IMR-90 (cell line): Measurements from ENCODE around the gene NPTN. TPM values are rescaled to one million over a fixed set of nuclear protein-coding genes. Genes with fewer than 3 reads are reported as not detected.

Experiments used
- ATAC-seq: fragments of 200-7000 bp; cut with Tn5 transposase; 2 replicates; pipeline ENCODE4 v1.9.1; 2020; ENCODE audit warnings: low read depth, mild to moderate bottlenecking, moderate library complexity
- BruUV-seq: library from RNA; stranded (reverse); fragments of 400-500 nt; replicated peaks from 2 replicates; lab custom pipeline; 2021; lab: Mats Ljungman, UMichigan
- CTCF ChIA-PET: fragments of 300-600 bp; formaldehyde crosslinking; extraction: SDS; loops from one replicate; lab custom pipeline; 2021; ENCODE audit warnings: antibody characterized with exemption; lab: Yijun Ruan, JAX
- POLR2A ChIA-PET: fragments of 300-600 bp; sonication (Branson Sonifier 250); formaldehyde crosslinking; loops from one replicate; lab custom pipeline; 2022; ENCODE audit warnings: antibody characterized with exemption; ENCODE audit not compliant: unreplicated experiment; lab: Charles Lee
- DNase-seq: peaks from one replicate; pipeline ENCODE4 v3.0.0; 2013
- H2AFZ ChIP-seq: replicated peaks from 2 replicates; pipeline ENCODE3; 2013; ENCODE audit warnings: low read length, mild to moderate bottlenecking; ENCODE audit not compliant: poor library complexity
- H2AK5ac ChIP-seq: 2 replicates; pipeline ENCODE4 v1.6.1; 2013; ENCODE audit warnings: low read depth, low read length, inconsistent platforms
- H2AK9ac ChIP-seq: replicated peaks from 2 replicates; pipeline ENCODE3; 2013; ENCODE audit warnings: mild to moderate bottlenecking, low read depth, low read length, moderate library complexity; ENCODE audit not compliant: poor library complexity
- H2BK120ac ChIP-seq: 2 replicates; pipeline ENCODE4 v1.6.1; 2013; ENCODE audit warnings: low read depth, low read length, inconsistent platforms
- H2BK15ac ChIP-seq: 3 replicates; pipeline ENCODE4 v1.6.1; 2013; ENCODE audit warnings: low read depth, low read length, inconsistent platforms
- H2BK20ac ChIP-seq: 2 replicates; pipeline ENCODE4 v1.6.1; 2013; ENCODE audit warnings: low read depth, mild to moderate bottlenecking, inconsistent platforms, low read length, moderate library complexity
- H2BK5ac ChIP-seq: 2 replicates; pipeline ENCODE4 v1.6.1; 2013; ENCODE audit warnings: mild to moderate bottlenecking, low read depth, low read length, inconsistent platforms; ENCODE audit not compliant: poor library complexity, severe bottlenecking
- H3K14ac ChIP-seq: replicated peaks from 2 replicates; pipeline ENCODE4 v1.6.1; 2013; ENCODE audit warnings: low read depth, low read length, inconsistent platforms
- H3K18ac ChIP-seq: 2 replicates; pipeline ENCODE4 v1.6.1; 2013; ENCODE audit warnings: low read depth, low read length, control low read depth
- H3K23ac ChIP-seq: 2 replicates; pipeline ENCODE4 v1.6.1; 2013; ENCODE audit warnings: low read depth, low read length, inconsistent platforms
- H3K27ac ChIP-seq: 2 replicates; pipeline ENCODE4 v1.5.1; 2013; ENCODE audit warnings: mild to moderate bottlenecking, control low read depth, low read length; ENCODE audit not compliant: insufficient read depth
- H3K27me3 ChIP-seq: 2 replicates; pipeline ENCODE4 v1.6.1; 2013; ENCODE audit warnings: low read length; ENCODE audit not compliant: control insufficient read depth, insufficient read depth
- H3K36me3 ChIP-seq: 2 replicates; pipeline ENCODE4 v1.6.1; 2013; ENCODE audit warnings: low read length, mixed read lengths; ENCODE audit not compliant: control insufficient read depth, insufficient read depth
- H3K4ac ChIP-seq: 2 replicates; pipeline ENCODE4 v1.6.1; 2013; ENCODE audit warnings: low read depth, low read length, inconsistent platforms
- H3K4me1 ChIP-seq: 2 replicates; pipeline ENCODE4 v1.6.1; 2013; ENCODE audit warnings: low read length, mixed read lengths; ENCODE audit not compliant: control insufficient read depth, insufficient read depth
- H3K4me2 ChIP-seq: 2 replicates; pipeline ENCODE4 v1.6.1; 2013; ENCODE audit warnings: low read depth, mild to moderate bottlenecking, control low read depth, low read length, moderate library complexity
- H3K4me3 ChIP-seq: 2 replicates; pipeline ENCODE4 v1.5.1; 2013; ENCODE audit warnings: low read depth, mild to moderate bottlenecking, control low read depth, low read length, moderate library complexity; ENCODE audit not compliant: insufficient read depth
- H3K56ac ChIP-seq: 2 replicates; pipeline ENCODE4 v1.6.1; 2013; ENCODE audit warnings: low read length, inconsistent platforms; ENCODE audit not compliant: insufficient read depth; ENCODE audit errors: extremely low read depth
- H3K79me1 ChIP-seq, 2 experiments: 2 replicates each; pipeline ENCODE4 v1.6.1; 2013; ENCODE audit warnings: low read length in 2 of 2, inconsistent platforms in 1 of 2, low read depth in 1 of 2
- H3K9ac ChIP-seq: 2 replicates; pipeline ENCODE4 v1.6.1; 2013; ENCODE audit warnings: low read depth, low read length, control low read depth
- H3K9me1 ChIP-seq: 2 replicates; pipeline ENCODE4 v1.6.1; 2013; ENCODE audit warnings: low read length, inconsistent platforms; ENCODE audit not compliant: insufficient read depth
- H3K9me3 ChIP-seq: 2 replicates; pipeline ENCODE4 v1.6.1; 2013; ENCODE audit warnings: low read length; ENCODE audit not compliant: control insufficient read depth, insufficient read depth
- H4K20me1 ChIP-seq: 2 replicates; pipeline ENCODE4 v1.6.1; 2013; ENCODE audit warnings: low read length, inconsistent platforms; ENCODE audit not compliant: insufficient read depth
- H4K5ac ChIP-seq: 2 replicates; pipeline ENCODE4 v1.6.1; 2013; ENCODE audit warnings: mild to moderate bottlenecking, low read depth, low read length, control low read depth
- H4K8ac ChIP-seq, 2 experiments: 2 replicates each; pipeline ENCODE4 v1.6.1; 2013; ENCODE audit warnings: low read depth in 2 of 2, low read length in 2 of 2, control low read depth in 1 of 2, inconsistent platforms in 1 of 2
- H4K91ac ChIP-seq: 2 replicates; pipeline ENCODE4 v1.6.1; 2013; ENCODE audit warnings: low read depth, low read length, inconsistent platforms; ENCODE audit not compliant: insufficient read depth
- CEBPB ChIP-seq: IDR thresholded peaks from 2 replicates; pipeline ENCODE4 v1.6.1; 2012; ENCODE audit warnings: low read depth, low read length, improper control_type of control experiment
- CHD1 ChIP-seq: IDR thresholded peaks from 2 replicates; pipeline ENCODE4 v1.6.1; 2012; ENCODE audit warnings: low read depth, low read length, improper control_type of control experiment
- ELK1 ChIP-seq: fragments of 150-350 bp; IDR thresholded peaks from 2 replicates; pipeline ENCODE4 v1.6.1; 2016; ENCODE audit warnings: low read depth, mild to moderate bottlenecking, low read length, moderate library complexity, borderline replicate concordance
- FOS ChIP-seq: fragments of 150-350 bp; IDR thresholded peaks from 2 replicates; pipeline ENCODE4 v1.6.1; 2016; ENCODE audit warnings: low read depth, low read length
- MAFK ChIP-seq: IDR thresholded peaks from 2 replicates; pipeline ENCODE4 v1.6.1; 2012; ENCODE audit warnings: low read depth, low read length, improper control_type of control experiment
- MAZ ChIP-seq: IDR thresholded peaks from 2 replicates; pipeline ENCODE4 v1.6.1; 2012; ENCODE audit warnings: low read depth, mild to moderate bottlenecking, low read length, improper control_type of control experiment, moderate library complexity, borderline replicate concordance
- MXI1 ChIP-seq: IDR thresholded peaks from 2 replicates; pipeline ENCODE4 v1.6.1; 2012; ENCODE audit warnings: low read depth, mild to moderate bottlenecking, low read length, moderate library complexity, borderline replicate concordance
- POLR2A ChIP-seq: IDR thresholded peaks from 2 replicates; pipeline ENCODE4 v1.6.1; 2012; ENCODE audit warnings: mild to moderate bottlenecking, low read depth, low read length
- RAD21 ChIP-seq: IDR thresholded peaks from 2 replicates; pipeline ENCODE4 v1.6.1; 2012; ENCODE audit warnings: low read length, improper control_type of control experiment
- RCOR1 ChIP-seq: IDR thresholded peaks from 2 replicates; pipeline ENCODE4 v1.6.1; 2012; ENCODE audit warnings: mild to moderate bottlenecking, low read length, improper control_type of control experiment; ENCODE audit not compliant: insufficient replicate concordance
- SMC3 ChIP-seq: fragments of 150-350 bp; IDR thresholded peaks from 2 replicates; pipeline ENCODE4 v1.6.1; 2016; ENCODE audit warnings: low read depth, mild to moderate bottlenecking, antibody characterized with exemption, low read length, moderate library complexity
- USF2 ChIP-seq: fragments of 150-350 bp; IDR thresholded peaks from 2 replicates; pipeline ENCODE4 v1.6.1; 2017; ENCODE audit warnings: mild to moderate bottlenecking, antibody characterized with exemption, low read length, low read depth
- WGBS, 2 experiments: methylation state at CpG; one replicate each; pipeline versions ENCODE4 v1.1.5 to v1.1.7; 2013; ENCODE audit warnings: missing lambda C conversion rate in 2 of 2; ENCODE audit not compliant: insufficient read length in 1 of 2; ENCODE audit errors: extremely low coverage in 2 of 2; 5-methylcytosine and 5-hydroxymethylcytosine counted together
- dilution Hi-C: fragments of 300-500 bp; cut with HindIII; formaldehyde crosslinking; loops from one replicate; pipeline ENCODE4 v1.14.3; 2018; ENCODE audit warnings: low sequenced_read_pairs; ENCODE audit not compliant: unreplicated experiment
- in situ Hi-C: fragments of 300-500 bp; cut with MboI; formaldehyde crosslinking; loops from 3 replicates; pipeline ENCODE4 v1.14.3; 2019; ENCODE audit warnings: low sequenced_read_pairs, inconsistent platforms, mixed read lengths
- intact Hi-C: fragments of 100-400 bp; cut with micrococcal nuclease; formaldehyde crosslinking; loops from 2 replicates; pipeline ENCODE4 v1.10.0; 2022
- polyA plus RNA-seq, 3 experiments: library from polyadenylated mRNA; depleted of rRNA; stranded (reverse); fragments of >200 nt; gene quantifications; 2 replicates each; pipeline ENCODE4 v1.2.3, GENCODE V29; 2012; ENCODE audit warnings: low replicate concordance in 1 of 3
- total RNA-seq: library from RNA; depleted of rRNA; stranded (reverse); fragments of >200 nt; gene quantifications from 2 replicates; pipeline ENCODE4 v1.2.3, GENCODE V29; 2012

NPTN gene
- total and polyA plus RNA-seq, 2 of the 4 experiments (the other 2 are of a cell fraction) = 171 to 329 TPM

- H2BK5ac ChIP-seq = no peak overlapping the region
- H3K23ac ChIP-seq = no peak overlapping the region
- no peak overlapping the region for H2BK15ac ChIP-seq
- no peak overlapping the region for H4K91ac ChIP-seq
- H3K4ac ChIP-seq = no peak overlapping the region
- no peak overlapping the region for H3K4me3 ChIP-seq
- H3K27ac ChIP-seq = no peak overlapping the region
- no peak overlapping the region for H3K14ac ChIP-seq
- no peaks in the 10 kb centered on the region for H3K79me1 ChIP-seq
- peaks cover 30% of the 10 kb centered on the region for H3K27me3 ChIP-seq
- no peak overlapping the region for H2AK9ac ChIP-seq
- dilution Hi-C loops = no loop called here
- no CpG with 5 or more reads among the region's 2 CpGs for WGBS, 2 experiments
- TF ChIP-seq RAD21 = no peak
- no peak for TF ChIP-seq FOS
- no peak for TF ChIP-seq POLR2A
- TF ChIP-seq MAFK = no peak
- no peak for TF ChIP-seq MAZ
- no peak for TF ChIP-seq CHD1
- no peak for TF ChIP-seq ELK1
- no peak for TF ChIP-seq SMC3
- no peak for TF ChIP-seq CEBPB
- no peak for TF ChIP-seq MXI1
- TF ChIP-seq RCOR1 = no peak
- TF ChIP-seq USF2 = no peak
- H2AFZ ChIP-seq = no peak overlapping the region
- no peaks in the 10 kb centered on the region; the same call in 1 of the 2 replicates for H4K20me1 ChIP-seq
- in situ Hi-C loops = no loop called here
- no peaks in the 10 kb centered on the region for H3K36me3 ChIP-seq
- ATAC-seq (no peak), DNase-seq (no peak)
- no peak overlapping the region for H3K9ac ChIP-seq
- no peaks in the 10 kb centered on the region for H3K4me1 ChIP-seq
- H4K8ac ChIP-seq = no peak overlapping the region
- intact Hi-C loops = loop anchor here (2.0 kb wide), 1 partner anchor 23 kb away; no protein-coding TSS in a partner anchor
- H2BK20ac ChIP-seq = no peak overlapping the region
- H3K9me1 ChIP-seq = peaks cover 4% of the 10 kb centered on the region; the same call in 1 of the 2 replicates
- H3K4me2 ChIP-seq = no peak overlapping the region
- no peak overlapping the region for H2AK5ac ChIP-seq
- no peak overlapping the region for H3K56ac ChIP-seq
- ChIA-PET CTCF (interaction anchor here (0.6 to 1.4 kb wide), 6 partner anchors 9 to 147 kb away, joined by 3 to 5 read pairs (median 4); no protein-coding TSS in a partner anchor), POLR2A (no interaction called here)
- no peak overlapping the region for H4K5ac ChIP-seq
- no peak overlapping the region for H3K18ac ChIP-seq
- H2BK120ac ChIP-seq = no peak overlapping the region
- H3K9me3 ChIP-seq = no peaks in the 10 kb centered on the region
- no TSS peak for BruUV-seq
These were observed 44.5 kb upstream of the NPTN start for GRCh38 chr15:73677733-73678132.
